Karpas-422 (cell line): ENCODE results near the gene NOL4L. TPM values are rescaled to one million over a fixed set of nuclear protein-coding genes. Genes with fewer than 3 reads are reported as not detected.

Experiments used
- DNase-seq: peaks from one replicate; pipeline ENCODE4 v3.0.0-alpha.2; 2015
- H2AFZ ChIP-seq: fragments of 200-600 bp; sonication (generic); 2 replicates; pipeline ENCODE4 v1.6.1; 2014; ENCODE audit warnings: antibody characterized with exemption, low read length, mixed read lengths
- H3K27ac ChIP-seq: fragments of 200-600 bp; sonication (generic); 2 replicates; pipeline ENCODE4 v1.5.1; 2014; ENCODE audit warnings: mild to moderate bottlenecking, low read length, moderate library complexity
- H3K27me3 ChIP-seq: fragments of 200-600 bp; sonication (generic); 2 replicates; pipeline ENCODE4 v1.6.1; 2014; ENCODE audit warnings: low read length, mixed read lengths
- H3K36me3 ChIP-seq: fragments of 200-600 bp; sonication (generic); 2 replicates; pipeline ENCODE4 v1.6.1; 2014; ENCODE audit warnings: low read length, mixed read lengths; ENCODE audit not compliant: insufficient read depth
- H3K4me1 ChIP-seq: fragments of 200-600 bp; sonication (generic); 2 replicates; pipeline ENCODE4 v1.6.1; 2014; ENCODE audit warnings: mild to moderate bottlenecking, low read length, mixed read lengths
- H3K4me2 ChIP-seq: fragments of 200-600 bp; sonication (generic); 2 replicates; pipeline ENCODE4 v1.6.1; 2014; ENCODE audit warnings: low read length, low read depth, mild to moderate bottlenecking; ENCODE audit not compliant: poor library complexity, severe bottlenecking
- H3K4me3 ChIP-seq: fragments of 200-600 bp; sonication (generic); 2 replicates; pipeline ENCODE4 v1.5.1; 2014; ENCODE audit warnings: mild to moderate bottlenecking, antibody characterized with exemption, low read length, mixed read lengths
- H3K79me2 ChIP-seq: fragments of 200-600 bp; sonication (generic); 2 replicates; pipeline ENCODE4 v1.6.1; 2014; ENCODE audit warnings: mild to moderate bottlenecking, low read length, mixed read lengths
- H3K9ac ChIP-seq: fragments of 200-600 bp; sonication (generic); 2 replicates; pipeline ENCODE4 v1.6.0; 2014; ENCODE audit warnings: low read length
- H3K9me2 ChIP-seq: fragments of 200-600 bp; sonication (generic), shearing (Covaris generic); replicated peaks from 2 replicates; pipeline ENCODE4 v1.6.0; 2014; ENCODE audit warnings: mild to moderate bottlenecking, low read length, moderate library complexity; ENCODE audit not compliant: insufficient read depth
- H3K9me3 ChIP-seq: fragments of 300-700, 200-600 bp; sonication (generic); 2 replicates; pipeline ENCODE4 v1.6.1; 2014; ENCODE audit warnings: low read length, mixed read lengths
- H4K20me1 ChIP-seq: fragments of 200-600 bp; sonication (generic); 2 replicates; pipeline ENCODE4 v1.6.1; 2014; ENCODE audit warnings: mild to moderate bottlenecking, antibody characterized with exemption, low read length, low read depth; ENCODE audit not compliant: insufficient read depth
- total RNA-seq: library from RNA; depleted of rRNA; stranded (reverse); fragments of >200 nt; shearing (Covaris generic); gene quantifications from 2 replicates; pipeline ENCODE4 v1.2.3, GENCODE V29; 2014; ENCODE audit warnings: low replicate concordance

Gene NOL4L
- total RNA-seq, 1 experiment from 2014 or later, result 1.5 TPM

- peaks cover 20% of the 10 kb centered on the region for H3K4me1 ChIP-seq
Observed at GRCh38 chr20:32485770-32486478, 99.2 kb downstream of the NOL4L start.

DNA sequence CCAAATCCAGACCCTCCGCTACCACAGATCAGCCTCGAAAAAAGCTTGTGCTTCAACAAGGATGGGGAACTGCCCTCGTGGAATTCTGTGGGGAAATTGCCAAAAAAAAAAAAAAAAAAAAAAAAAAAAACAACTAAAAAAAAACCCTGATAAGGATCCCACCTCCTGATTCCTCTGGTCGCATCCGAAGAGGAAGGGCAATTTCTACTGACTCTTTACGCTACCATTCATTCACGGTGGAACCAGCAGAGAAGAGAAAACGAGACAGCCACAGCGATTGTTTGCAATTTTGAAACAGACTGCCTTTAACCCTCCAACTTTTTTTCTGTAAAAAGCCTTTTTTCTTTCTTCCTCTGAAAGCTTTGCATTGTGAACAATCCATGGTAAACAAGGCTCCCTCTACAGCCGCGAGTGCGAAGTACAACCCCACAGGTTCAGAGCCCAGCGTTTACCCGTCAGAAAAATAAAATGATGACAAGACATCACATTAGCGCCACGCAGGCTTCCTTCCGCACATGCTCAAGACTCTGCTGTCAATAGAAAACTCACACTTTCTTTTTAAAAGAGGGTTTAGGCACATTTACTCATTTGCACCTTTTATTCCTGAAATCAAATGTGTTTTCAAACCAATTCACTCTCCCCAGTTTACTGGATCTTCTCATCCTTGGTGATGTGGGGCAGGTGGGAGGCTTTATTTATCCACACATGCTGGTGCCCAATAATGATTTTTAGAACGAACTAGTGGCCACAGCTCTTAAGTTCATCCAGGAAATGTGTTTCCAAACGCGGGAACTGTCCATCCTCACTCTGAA lies 100.0 kb downstream of the NOL4L start:
- H3K36me3 ChIP-seq, result no peaks in the 10 kb centered on the region
- no peaks in the 10 kb centered on the region for H3K79me2 ChIP-seq
- H3K4me3 ChIP-seq, result peak overlapping the region; percentile 81
- no peaks in the 10 kb centered on the region for H4K20me1 ChIP-seq
- H2AFZ ChIP-seq, result peak overlapping the region; percentile 59; the same call in 1 of the 2 replicates
- H3K9ac ChIP-seq, result peak overlapping the region; percentile 83; the same call in 1 of the 2 replicates
- H3K9me3 ChIP-seq, result no peaks in the 10 kb centered on the region
- DNase-seq, result peak; percentile 91
- H3K9me2 ChIP-seq, result no peaks in the 10 kb centered on the region
- H3K27ac ChIP-seq, result no peak overlapping the region
- H3K4me2 ChIP-seq, result peak overlapping the region; percentile 95
- no peaks in the 10 kb centered on the region for H3K27me3 ChIP-seq
- H3K4me1 ChIP-seq, result peaks cover 20% of the 10 kb centered on the region

More at GRCh38 chr20:32485770-32486478, 99.2 kb downstream of the NOL4L start:
- DNase-seq, result no peak
- Histone ChIP-seq H4K20me1 (no peaks in the 10 kb centered on the region), H3K79me2 (no peaks in the 10 kb centered on the region), H3K9me2 (no peaks in the 10 kb centered on the region), H3K4me3 (no peak overlapping the region), H3K4me2 (peak overlapping the region; percentile 95), H3K27ac (no peak overlapping the region), H3K9me3 (no peaks in the 10 kb centered on the region), H2AFZ (0 out of 2 replicates have a peak overlapping the region, but pooled peaks have one; percentile 59), H3K9ac (no peak overlapping the region), H3K27me3 (no peaks in the 10 kb centered on the region), H3K36me3 (no peaks in the 10 kb centered on the region)

DNA sequence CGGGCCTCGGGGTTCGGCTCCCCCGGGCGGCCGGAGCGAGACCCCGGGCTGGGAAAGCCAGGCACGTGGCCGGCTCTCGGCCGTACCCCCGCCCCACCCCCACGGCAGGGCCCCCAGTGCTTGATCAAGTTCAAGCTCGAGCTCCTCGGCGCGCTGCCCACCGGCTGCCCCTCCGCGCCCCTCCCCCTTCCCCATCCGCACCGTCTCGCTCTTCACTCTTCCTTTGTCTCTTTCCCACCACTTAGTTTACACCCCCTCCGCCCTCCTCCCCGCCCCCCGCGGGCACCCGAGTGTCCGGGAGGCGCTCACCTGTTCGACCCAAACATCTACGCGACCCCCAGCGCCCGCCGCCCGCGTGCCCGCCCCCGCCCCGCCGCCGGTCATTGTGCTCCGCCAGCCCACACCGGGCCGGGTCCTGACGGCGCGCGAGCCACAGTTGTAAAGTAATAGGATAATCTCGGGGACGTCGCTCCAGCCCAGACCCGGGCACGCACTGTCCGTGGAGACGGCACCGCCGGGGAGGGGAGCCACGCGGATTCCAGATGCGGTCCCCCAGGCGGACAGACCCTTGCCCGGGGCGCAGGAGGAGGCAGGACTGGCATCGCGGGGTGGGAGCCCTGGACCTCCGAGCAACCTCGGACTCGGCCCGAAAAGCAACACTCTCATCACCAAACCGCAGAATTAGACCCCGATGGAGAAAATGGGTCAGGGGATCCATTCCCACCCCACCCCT lies 100.7 kb downstream of the NOL4L start:
- no peak overlapping the region for H3K27ac ChIP-seq
- peaks cover 20% of the 10 kb centered on the region for H3K4me1 ChIP-seq

GRCh38 chr20:32483351-32484224 lies 101.5 kb downstream of the NOL4L start:
- H3K79me2 ChIP-seq, result no peaks in the 10 kb centered on the region
- H3K36me3 ChIP-seq, result no peaks in the 10 kb centered on the region
- no peaks in the 10 kb centered on the region for H3K9me2 ChIP-seq
- peak overlapping the region; percentile 98 for H2AFZ ChIP-seq
- H3K4me1 ChIP-seq, result peaks cover 20% of the 10 kb centered on the region
- DNase-seq, result peak; percentile 62
- peak overlapping the region; percentile 83 for H3K9ac ChIP-seq
- H3K9me3 ChIP-seq, result no peaks in the 10 kb centered on the region
- peak overlapping the region; percentile 81 for H3K4me3 ChIP-seq
- H3K27me3 ChIP-seq, result no peaks in the 10 kb centered on the region
- H3K27ac ChIP-seq, result no peak overlapping the region
- peak overlapping the region; percentile 95 for H3K4me2 ChIP-seq
- H4K20me1 ChIP-seq, result no peaks in the 10 kb centered on the region

More for the DNA sequence above, 100.7 kb downstream of the NOL4L start:
- H3K9me2 ChIP-seq, result no peaks in the 10 kb centered on the region
- no peak for DNase-seq
- H3K9me3 ChIP-seq, result no peaks in the 10 kb centered on the region
- peak overlapping the region; percentile 98 for H2AFZ ChIP-seq
- peak overlapping the region; percentile 83 for H3K9ac ChIP-seq
- no peaks in the 10 kb centered on the region for H3K36me3 ChIP-seq
- no peaks in the 10 kb centered on the region for H3K27me3 ChIP-seq
- H3K4me2 ChIP-seq, result peak overlapping the region; percentile 95
- H3K4me3 ChIP-seq, result peak overlapping the region; percentile 81
- H3K79me2 ChIP-seq, result no peaks in the 10 kb centered on the region
- no peaks in the 10 kb centered on the region for H4K20me1 ChIP-seq

- Histone ChIP-seq H3K9me3 (no peaks in the 10 kb centered on the region), H3K9ac (peak overlapping the region; percentile 60), H3K9me2 (no peaks in the 10 kb centered on the region), H3K36me3 (no peaks in the 10 kb centered on the region), H2AFZ (no peak overlapping the region), H3K4me3 (peak overlapping the region; percentile 67), H3K4me2 (peak overlapping the region; percentile 72), H4K20me1 (no peaks in the 10 kb centered on the region), H3K4me1 (peaks cover 20% of the 10 kb centered on the region), H3K27me3 (no peaks in the 10 kb centered on the region), H3K27ac (no peak overlapping the region), H3K79me2 (no peaks in the 10 kb centered on the region)
- no peak for DNase-seq
Observed at GRCh38 chr20:32482442-32483261, 102.5 kb downstream of the NOL4L start.

DNA sequence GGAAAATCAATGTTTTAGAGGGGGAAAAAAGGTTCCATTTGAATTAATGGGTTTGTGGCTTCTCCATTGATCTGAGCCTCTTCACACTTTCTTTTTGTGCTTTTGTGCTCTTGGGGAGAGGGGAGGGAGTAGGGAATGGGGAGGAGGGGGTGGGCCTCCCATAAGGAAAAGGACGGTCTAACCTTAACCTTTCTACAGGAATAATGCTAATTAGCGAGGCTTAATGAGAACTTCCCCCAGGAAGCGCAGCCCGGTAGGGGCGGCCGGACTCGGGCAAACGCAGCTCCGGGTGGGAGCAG lies 103.0 kb downstream of the NOL4L start:
- peaks cover 20% of the 10 kb centered on the region for H3K4me1 ChIP-seq
- H4K20me1 ChIP-seq, result no peaks in the 10 kb centered on the region
- H3K4me3 ChIP-seq, result no peak overlapping the region
- no peak overlapping the region for H3K27ac ChIP-seq
- no peak overlapping the region for H3K4me2 ChIP-seq
- H3K9me3 ChIP-seq, result no peaks in the 10 kb centered on the region
- no peaks in the 10 kb centered on the region for H3K36me3 ChIP-seq
- no peak overlapping the region for H3K9ac ChIP-seq
- no peak overlapping the region for H2AFZ ChIP-seq
- no peak for DNase-seq
- no peaks in the 10 kb centered on the region for H3K9me2 ChIP-seq
- H3K79me2 ChIP-seq, result no peaks in the 10 kb centered on the region
- H3K27me3 ChIP-seq, result no peaks in the 10 kb centered on the region
